HG03139 (cell line): ENCODE results near the gene NRM.
A peak's percentile ranks its signal among the peaks of the same experiment; 100 is the strongest.
"Not testable (repeated sequence)": the region's sequence is repeated elsewhere in the genome, so short reads cannot be mapped to it uniquely, and the experiment has no call there.

Source experiments
- ATAC-seq: cut with Tn5 transposase; IDR thresholded peaks from one replicate; pipeline ENCODE4 v1.9.1; 2021; ENCODE audit not compliant: unreplicated experiment

NRM gene

GRCh38 chr6:30690403-30691207 lies at the start of gene NRM:
Gene NRM (minus strand): TSS chr6:30690984. CDS start chr6:30690974, 10 bp downstream.
- peak; percentile 26 for ATAC-seq

GRCh38 chr6:30740540-30740870 lies 49.7 kb upstream of the NRM start:
- ATAC-seq = no peak

GRCh38 chr6:30738532-30738931 lies 47.7 kb upstream of the NRM start:
- ATAC-seq = no peak

- no peak for ATAC-seq
These were observed 45.0 kb upstream of the NRM start for GRCh38 chr6:30735668-30736314.

- no peak for ATAC-seq
These were observed 41.6 kb upstream of the NRM start for GRCh38 chr6:30732237-30732943.

GRCh38 chr6:30730601-30731435 lies 40.0 kb upstream of the NRM start:
- ATAC-seq = no peak

GRCh38 chr6:30727920-30728553 lies 37.3 kb upstream of the NRM start:
- ATAC-seq = no peak

GRCh38 chr6:30726506-30727413 lies 36.0 kb upstream of the NRM start:
- ATAC-seq = no peak

- ATAC-seq = no peak
These were observed 35.1 kb upstream of the NRM start for GRCh38 chr6:30725713-30726505.

- no peak for ATAC-seq
These were observed 34.3 kb upstream of the NRM start for GRCh38 chr6:30724906-30725667.

GRCh38 chr6:30723843-30724741 lies 33.3 kb upstream of the NRM start:
- not testable (repeated sequence) for ATAC-seq

GRCh38 chr6:30723159-30723842 lies 32.5 kb upstream of the NRM start:
- not testable (repeated sequence) for ATAC-seq

GRCh38 chr6:30722280-30723112 lies 31.7 kb upstream of the NRM start:
- no peak for ATAC-seq

- not testable (repeated sequence) for ATAC-seq
These were observed 31.2 kb upstream of the NRM start for GRCh38 chr6:30722025-30722279.

- no peak for ATAC-seq
These were observed 30.6 kb upstream of the NRM start for GRCh38 chr6:30721198-30722024.
